LNCaP clone FGC (cell line): Measurements from ENCODE around the gene ATL1.
A peak's percentile ranks its signal among the peaks of the same experiment; 100 is the strongest.

Experiments used
- DNase-seq: peaks from one replicate; pipeline ENCODE4 v3.0.0-alpha.2; 2011; ENCODE audit warnings: low read depth
- H3K4me3 ChIP-seq: 2 replicates; pipeline ENCODE4 v1.5.1; 2011; ENCODE audit warnings: mild to moderate bottlenecking, low read depth, low read length, control low read depth
- CTCF ChIP-seq: IDR thresholded peaks from 2 replicates; pipeline ENCODE4 v1.5.1; 2012; ENCODE audit warnings: mild to moderate bottlenecking; ENCODE audit not compliant: control insufficient read depth, insufficient read depth; ENCODE audit errors: extremely low read depth

The ATL1 gene

GRCh38 chr14:50559990-50560930 is at the start of gene ATL1:
TSS of gene ATL1 (plus strand) at chr14:50560145. CDS start at chr14:50560266, 121 bp downstream.
- no peak for DNase-seq
- peak within 1 kb of the TSS; percentile 65 for H3K4me3 ChIP-seq
- TF ChIP-seq CTCF, result no peak

GRCh38 chr14:50510157-50510556 is 49.8 kb upstream of the ATL1 start:
- no peak for TF ChIP-seq CTCF
- DNase-seq, result no peak
- no peak overlapping the region for H3K4me3 ChIP-seq

GRCh38 chr14:50512463-50512862 is 47.5 kb upstream of the ATL1 start:
- no peak for TF ChIP-seq CTCF
- no peak overlapping the region for H3K4me3 ChIP-seq
- no peak for DNase-seq

GRCh38 chr14:50516091-50516490 is 43.9 kb upstream of the ATL1 start:
- no peak for TF ChIP-seq CTCF
- DNase-seq, result no peak
- H3K4me3 ChIP-seq, result no peak overlapping the region

GRCh38 chr14:50520947-50521815 is 38.8 kb upstream of the ATL1 start:
- DNase-seq, result no peak
- H3K4me3 ChIP-seq, result no peak overlapping the region
- TF ChIP-seq CTCF, result no peak

- H3K4me3 ChIP-seq, result no peak overlapping the region
- no peak for DNase-seq
- TF ChIP-seq CTCF, result no peak
These were observed 38.0 kb upstream of the ATL1 start for GRCh38 chr14:50521912-50522341.
